Measurements from ENCODE around the gene HCN4.

The HCN4 gene

DNA sequence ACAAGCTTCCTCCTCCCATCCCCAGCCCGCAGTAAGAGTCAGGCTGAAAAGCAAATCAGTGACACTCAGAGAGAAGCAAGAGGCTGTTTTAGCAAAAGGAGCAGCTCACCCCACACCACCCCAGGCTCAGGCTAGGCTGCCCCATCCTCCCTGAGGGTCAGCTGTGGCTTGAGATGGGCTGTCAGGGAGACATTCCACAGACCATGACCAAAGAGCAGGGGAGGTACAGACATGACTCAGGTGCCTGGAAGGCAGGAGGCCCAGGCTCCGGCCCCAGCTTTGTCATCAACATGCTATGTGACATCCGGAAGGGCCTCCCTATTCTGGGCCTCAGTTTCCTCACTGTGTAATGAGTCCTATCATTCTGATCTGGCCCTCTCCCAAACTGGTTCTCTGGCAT lies 24.7 kb downstream of the HCN4 start:
- no peak for DNase-seq

DNA sequence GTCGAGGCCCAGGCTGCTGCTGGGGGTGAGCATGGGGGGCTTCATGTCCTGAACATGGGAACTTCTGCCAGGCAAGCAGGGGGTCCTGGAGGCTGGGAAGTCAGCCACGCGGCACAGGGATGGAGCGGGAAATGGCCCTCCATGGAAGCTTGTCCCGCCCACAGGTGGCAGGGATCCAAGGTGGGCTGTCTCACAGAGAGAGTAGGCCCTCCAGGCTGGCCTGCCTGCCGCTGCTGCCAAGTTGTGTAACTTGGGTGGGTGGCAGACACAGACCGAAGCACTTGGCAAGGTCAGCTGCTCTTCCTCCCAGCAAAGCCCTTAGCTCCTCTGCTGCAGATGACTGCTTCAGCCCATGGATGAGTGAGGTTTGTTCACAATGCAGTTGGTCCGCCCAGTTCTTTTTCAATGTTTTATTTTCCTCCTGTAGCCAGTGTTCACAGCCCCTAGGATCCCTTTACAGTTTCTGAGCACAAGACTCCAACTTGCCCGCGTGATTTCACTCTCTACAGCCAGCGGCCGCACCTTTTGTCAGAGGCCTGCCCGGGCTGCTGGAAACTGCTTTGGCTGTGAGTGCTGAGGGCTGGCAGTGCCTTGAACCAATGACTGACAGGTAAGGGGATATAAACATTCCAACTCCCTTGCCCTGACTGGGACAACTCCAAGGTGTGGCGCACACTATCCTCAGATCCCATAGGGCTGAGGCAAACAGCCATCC lies 26.7 kb downstream of the HCN4 start:
- DNase-seq, result no peak

DNA sequence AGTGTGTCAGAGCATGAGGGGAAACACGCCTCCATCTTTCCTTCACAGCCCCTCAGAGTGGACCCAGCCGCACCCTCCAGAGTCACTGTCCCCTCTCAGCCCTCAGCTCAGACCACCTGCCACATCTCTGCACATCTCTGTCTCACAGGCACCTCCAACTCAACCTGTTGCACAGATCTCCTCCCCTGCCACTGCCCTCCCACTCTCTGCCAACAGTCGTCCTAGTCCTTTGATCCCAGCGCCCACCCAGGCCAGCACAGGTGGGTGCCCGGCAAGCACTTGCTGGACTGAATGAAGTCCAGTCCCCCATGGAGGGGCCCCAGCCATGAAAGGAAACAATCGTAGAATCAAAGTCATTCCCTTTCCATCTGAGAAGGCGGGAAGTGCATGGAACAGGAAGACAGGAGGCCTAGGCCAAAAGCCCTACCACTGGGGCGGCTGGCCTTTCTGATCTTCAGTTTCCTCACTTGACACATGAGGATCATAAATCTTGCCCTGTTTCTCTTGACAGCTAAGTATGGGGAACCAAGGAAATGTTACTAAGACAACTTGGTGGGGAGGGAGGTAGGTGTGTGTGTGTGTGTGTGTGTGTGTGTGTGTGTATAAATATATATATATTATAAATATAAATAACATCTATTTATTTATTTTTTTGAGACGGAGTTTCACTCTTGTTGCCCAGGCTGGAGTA lies 28.1 kb downstream of the HCN4 start:
- DNase-seq, result no peak

DNA sequence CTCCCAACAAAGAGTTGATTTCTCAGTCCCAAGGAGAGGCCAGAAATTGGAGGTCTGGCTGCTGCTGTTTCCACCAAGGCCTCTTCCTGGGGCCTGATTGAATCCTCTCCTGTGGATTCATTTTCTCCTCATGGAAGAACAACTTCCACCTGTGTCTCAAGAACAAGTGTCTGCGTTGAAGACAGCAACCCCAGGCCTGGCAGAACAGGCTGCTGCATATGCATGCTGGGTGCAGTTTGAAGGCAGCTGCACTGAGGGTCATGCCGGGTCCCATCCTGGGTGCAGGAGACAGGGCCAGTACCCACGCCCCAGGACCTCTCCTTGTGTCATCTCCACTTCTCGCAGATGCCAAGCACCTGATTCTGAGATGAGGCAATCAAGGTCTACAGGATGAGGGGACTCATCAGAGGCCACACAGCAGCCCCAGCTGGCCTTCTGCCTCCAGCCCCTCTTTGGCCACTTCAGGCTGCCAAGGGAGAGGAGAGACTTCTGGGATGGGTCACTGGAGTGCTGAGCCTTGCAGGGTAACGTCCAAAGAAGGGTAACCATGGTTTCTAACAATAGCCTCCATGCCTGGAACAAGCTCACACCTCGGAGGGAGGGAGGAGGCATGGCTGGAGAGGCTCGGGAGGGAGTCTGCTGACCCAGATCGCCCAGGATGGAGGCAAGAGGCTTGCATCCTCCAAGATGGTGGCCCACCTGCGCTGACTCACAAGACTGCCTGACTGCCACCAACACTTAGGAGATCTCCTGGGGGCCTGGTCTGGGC lies 30.0 kb downstream of the HCN4 start:
- no peak for DNase-seq

DNA sequence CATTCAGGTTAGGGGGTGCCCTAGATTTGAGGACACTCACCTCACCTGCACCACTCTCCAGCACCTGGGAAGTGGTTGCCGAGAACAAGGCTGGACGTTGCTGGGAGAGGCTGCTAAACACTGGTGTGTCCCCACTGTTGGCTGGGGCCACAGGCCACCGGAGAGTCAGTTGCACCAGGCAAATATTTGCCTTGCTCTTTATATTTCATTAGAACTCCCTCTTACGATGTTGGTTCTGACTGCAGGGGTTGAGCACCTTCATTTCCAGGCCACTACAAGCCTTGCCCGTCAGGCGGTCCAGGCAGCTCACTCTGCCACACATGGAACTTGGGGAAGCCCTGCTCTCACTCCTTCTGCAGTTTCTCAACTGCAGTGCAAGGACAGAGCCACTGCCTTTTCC lies 30.7 kb downstream of the HCN4 start:
- no peak for DNase-seq

DNA sequence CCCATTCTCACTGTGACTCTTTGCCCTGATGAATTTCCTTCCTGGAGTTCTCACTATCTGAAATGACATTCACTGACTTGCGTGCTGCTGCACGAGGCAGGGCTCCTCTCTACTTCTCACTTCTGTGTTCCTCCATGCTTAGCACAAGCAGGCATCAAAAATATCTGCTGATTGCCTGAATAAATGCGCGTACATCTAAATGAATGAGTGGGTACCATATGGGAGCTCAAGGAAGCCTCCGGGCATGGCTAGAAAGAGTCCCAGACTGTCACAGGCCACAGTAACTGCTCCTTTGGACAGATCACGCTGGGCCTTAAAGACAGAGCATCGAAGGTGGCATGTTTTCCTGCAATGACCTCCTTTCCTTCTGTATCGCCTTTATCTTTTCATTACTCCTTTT lies 31.6 kb downstream of the HCN4 start:
- DNase-seq, result no peak

DNA sequence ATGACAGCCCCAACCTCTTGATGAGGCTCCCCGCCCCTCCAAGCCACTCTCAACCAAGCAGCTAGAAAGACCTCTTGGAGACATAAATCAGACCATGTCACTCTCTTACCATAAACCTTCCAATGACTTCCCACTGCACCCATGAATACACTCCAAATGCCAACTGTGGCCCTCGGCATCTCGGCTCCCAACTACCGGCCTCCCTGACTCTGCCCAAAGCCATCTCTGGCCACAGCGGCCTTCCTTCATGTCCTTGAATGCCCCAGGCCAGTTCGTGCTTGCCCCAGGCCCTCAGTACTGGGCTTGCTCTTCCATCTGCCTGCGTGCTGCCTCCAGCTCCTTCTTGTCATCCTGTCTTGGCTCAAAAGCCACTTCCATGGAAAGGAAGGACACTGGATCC lies 32.0 kb downstream of the HCN4 start:
- no peak for DNase-seq

DNA sequence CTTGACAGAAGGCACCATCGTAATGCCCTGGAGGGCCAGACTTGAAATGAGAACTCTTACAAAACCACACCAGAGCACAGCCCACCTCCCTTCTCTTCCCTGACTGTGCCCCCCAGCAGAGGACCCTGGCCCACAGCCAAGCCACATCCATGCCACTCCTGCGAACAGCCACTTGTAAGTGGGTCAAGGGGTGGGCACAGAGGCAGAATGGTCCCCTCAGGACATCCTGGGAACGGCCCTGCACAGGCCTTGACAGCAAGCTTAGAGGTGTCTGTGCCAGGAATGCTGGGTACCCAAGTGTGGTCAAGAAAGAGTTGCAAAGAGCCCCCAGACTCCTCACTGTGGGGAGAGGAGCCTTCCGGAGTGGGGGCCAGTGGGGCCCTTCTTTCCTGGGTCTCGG lies 33.3 kb downstream of the HCN4 start:
- no peak for DNase-seq

DNA sequence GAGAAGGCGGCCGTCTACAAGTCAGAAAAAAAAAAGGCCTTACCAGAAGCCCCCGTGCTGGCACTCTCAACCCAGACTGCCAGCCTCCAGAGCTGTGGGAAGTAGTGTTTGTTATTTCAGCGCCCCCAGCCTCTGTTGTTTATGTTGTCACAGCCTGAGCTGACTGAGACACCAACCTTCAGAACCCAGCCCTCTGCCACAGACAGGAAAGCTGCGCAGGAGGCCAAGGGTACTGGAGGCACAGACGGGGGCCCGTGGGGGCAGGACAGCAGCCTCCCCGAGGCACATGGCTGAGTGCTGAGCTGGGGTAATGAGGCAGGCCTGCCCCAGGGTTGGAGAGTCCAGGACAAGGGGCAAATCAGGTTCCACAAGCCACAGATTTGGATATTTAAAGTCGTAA lies 33.7 kb downstream of the HCN4 start:
- DNase-seq, result no peak

DNA sequence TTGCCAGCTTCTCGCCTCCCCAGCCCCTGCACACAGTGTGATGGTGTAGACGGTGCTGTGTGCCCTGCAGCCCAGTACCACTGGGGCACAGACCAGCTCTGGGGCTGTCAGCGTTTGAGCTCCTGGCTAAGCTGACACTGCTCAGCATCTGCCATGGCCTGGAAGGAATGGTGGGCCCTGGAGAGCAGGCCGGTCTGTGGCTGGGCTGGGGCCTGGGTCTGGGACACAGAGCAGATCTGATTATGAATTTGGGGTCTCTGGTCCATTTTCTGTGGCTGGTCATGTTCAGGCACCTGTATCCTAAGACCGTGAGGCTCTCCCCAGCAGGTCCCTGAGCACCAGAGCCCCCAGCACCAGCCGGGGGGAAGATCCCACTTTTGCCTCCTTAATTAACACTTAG lies 34.7 kb downstream of the HCN4 start:
- DNase-seq, result no peak

DNA sequence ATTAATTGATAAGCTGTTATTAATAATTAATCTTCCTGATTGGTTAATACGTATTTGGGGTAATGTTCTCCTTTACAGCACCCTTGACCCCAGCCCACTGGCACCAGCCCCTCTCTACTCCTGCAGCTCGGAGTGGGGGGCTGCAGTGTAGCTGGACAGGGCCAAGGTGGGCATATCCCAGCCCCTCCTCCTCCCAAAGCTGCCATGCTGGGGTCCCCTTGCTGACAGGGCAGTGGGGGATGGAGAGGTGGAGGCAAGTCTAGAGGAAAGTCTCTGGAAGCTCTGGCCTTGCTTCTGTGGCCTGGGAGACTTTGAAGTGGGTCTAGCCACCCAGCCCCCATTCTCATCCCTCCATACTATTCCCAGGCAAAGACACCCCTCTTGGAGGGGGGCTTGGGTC lies 35.8 kb downstream of the HCN4 start:
- DNase-seq, result no peak

DNA sequence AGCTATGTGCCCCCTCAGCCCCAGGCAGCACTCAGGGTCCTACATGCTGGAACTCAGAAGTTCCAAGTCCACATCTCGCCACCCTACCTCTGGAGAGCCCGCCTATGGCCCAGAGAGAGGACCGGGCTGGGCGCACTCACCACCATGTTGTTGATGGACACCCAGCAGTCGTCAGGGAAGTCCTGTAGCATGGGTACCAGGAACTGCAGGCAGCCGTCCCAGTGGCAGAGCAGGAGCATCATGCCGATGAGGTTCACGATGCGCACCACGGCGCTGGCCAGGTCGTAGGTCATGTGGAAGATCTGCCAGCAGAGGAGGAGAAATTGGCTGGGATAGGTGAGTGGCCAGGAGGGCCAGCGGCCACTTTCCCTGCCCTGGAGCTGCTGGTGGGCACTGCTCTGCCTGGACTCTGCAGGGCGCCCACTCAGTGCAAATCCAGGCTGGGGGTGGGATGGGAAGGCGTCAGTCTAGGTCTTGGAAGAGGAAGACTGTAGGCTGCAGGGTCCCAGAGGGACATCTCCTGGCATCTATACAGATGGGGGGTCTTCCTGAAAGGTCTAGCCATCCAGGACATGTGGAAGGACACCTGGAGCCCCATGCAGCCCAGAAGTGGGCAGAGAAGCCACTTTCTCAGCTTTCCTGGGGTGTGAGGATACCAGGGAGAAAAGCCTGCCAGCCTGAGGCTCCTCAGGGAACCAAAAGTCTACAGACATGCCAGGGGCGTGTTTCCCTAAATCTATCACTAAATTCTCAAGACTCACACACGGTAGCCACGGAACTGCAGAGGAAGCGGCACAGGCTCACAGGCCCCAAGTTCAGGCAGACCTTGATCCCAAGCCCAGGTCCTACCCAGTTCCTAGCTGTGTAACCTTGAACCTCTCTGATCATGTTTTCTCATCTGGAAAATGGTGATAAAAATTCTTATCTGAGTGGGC lies 36.5 kb downstream of the HCN4 start:
- DNase-seq, result no peak

DNA sequence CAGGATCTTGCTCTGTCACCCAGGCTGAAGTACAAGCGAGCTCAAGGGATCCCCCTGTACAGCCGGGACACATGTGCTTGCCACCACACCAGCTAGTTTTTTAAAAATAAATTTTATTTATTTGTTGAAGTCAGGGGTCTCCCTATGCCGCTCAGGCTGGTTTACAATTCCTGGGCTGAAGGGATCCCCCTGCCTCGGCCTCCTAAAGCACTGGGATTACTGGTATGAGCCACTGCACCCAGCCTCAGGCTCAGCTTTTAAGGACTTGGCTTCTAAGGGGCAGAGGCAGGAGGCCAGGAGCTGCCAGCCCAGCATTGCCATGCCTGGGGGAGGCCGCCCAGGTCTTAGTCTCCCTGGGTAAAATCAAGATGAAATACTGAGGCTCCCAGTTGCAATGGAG lies 37.3 kb downstream of the HCN4 start:
- DNase-seq, result no peak

DNA sequence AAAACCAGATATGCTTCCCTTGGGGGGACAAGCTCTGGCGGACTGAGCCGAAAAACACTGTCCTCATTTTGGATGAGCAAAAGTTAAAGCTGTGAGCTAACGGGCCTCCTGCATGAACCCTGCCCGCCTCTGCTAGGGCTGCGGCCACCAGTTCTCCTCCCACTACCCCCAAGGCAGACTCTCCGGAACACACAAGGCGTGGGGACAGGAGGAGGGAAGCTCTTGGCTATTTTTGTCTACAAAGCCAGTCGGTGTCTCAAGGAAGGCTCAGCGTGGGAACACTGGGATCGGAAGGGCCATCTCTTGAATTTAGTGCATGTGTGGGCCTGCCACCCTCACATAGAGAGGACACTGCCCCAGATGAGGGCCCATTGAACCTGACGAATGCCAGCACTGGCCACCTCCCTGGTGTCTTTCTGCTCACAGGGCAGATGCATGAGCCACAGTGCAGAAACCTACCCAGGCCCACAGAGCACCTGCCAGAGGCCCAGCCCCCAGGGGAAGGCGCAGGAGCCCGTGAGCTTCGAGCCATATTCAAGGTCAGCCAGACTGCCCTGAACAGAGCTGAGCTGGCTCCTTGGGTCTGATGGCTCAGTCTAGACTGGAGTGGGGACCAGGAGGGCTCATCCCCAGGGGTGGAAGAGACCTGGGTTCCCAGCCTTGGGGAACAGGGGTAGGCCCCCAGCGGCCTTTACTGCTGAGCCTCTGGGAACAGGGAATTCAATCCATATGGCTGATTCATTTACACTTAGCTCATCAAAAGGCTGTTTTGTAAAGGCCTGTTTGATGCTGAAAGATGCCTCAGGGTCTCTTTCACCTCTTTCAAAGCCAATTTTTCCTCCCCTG lies 38.3 kb downstream of the HCN4 start:
- DNase-seq, result no peak

DNA sequence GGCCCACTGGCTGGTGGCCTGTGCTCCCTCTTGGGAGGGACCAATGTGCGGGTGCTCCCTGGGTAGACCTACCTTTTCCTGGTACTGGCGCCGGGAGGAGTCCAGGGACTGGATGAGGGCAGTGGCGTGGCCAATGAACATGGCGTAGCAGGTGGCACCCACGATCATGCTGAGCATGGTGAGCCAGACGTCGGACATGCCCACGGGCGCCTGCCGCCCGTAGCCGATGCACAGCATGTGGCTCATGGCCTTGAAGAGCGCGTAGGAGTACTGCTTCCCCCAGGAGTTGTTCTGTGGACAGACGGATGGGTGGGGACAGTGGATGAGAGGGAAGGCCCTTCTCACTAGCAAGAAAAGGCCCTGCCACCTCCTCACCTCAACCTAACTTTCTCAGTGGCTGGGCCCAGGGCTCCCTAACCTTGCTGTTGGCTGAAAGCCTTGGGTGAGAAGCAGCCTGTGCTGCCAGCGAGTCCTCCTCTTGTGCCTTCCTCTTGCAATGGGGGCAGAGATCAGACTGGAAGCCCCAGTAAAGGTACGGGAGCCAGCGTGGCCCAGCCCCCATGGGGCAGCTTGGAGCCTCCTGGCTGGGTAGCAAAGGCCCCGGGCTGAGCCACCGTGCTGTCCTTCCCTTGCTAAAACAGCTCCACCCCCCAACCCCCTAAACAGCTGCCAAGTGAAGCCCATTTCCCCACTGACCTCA lies 39.1 kb downstream of the HCN4 start:
- no peak for DNase-seq

DNA sequence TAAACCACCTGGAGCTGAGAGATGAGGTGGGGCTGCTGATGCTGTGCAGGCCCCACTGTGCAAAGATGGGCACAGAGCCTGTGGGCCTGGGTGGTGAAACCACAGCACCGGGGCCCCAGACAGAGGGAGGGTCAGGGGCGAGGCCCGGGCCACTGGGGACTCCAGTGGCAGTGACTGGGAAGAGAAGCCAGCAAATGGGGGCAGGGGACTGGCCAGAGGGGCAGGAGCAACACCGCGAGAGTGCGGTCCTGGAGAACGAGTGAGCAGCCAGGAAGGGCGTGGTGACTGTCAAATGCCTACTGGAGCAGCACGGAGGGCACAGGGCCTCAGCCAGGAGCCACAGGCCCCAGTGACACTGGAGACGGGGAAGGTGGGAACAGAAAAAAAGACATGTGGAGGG lies 39.8 kb downstream of the HCN4 start:
- DNase-seq, result no peak

DNA sequence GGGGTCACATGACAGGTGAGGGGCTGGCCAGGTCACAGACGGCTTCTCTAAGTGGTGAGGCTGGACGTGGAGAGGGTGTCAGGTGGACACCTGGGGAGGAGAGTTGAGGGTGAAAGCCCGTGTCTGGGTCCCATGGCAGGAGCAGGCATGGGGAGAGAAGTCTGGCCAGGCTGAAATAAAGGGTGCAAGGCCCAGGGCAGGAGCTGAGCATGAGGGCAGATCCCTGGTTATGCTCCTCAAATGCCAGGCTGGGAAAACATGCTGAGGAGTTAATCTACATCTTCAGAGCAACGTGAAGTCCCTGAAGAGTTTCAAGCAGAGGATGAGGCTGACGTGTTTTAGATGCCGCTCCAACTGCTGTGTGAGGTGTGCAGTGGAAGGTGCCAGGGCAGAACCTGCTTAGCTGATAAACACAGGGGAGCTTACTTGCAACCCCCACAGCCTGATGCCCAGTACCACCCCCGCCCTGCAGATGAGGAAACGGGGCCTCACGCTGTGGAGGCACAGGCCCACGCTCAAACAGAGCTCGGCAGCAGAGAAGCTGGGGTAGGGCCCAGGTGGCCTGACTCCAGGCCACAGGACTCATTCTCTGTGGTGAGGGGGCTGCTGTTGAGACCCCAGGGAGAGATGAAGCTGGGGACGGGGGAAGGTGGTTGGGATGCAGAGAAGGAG lies 40.5 kb downstream of the HCN4 start:
- DNase-seq, result no peak

DNA sequence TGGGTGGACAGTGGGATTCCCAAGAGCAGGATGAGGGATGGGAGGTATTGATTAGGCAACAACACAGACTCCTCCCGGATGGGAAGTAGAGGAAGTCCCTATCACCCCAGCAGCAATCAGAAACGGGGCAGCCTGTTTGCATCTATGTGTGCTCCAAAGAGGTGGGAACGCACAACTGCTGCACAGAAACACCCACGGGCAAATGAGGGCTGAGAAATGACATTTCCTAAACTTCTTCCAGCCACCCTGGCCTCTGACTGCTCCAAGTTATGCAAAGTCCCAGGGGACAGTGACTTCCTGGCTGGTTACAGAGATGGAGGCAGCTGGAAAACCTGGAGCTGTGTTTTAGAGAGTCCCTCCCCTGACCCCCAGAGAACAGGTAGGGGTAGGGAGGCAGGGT lies 42.6 kb downstream of the HCN4 start:
- no peak for DNase-seq

DNA sequence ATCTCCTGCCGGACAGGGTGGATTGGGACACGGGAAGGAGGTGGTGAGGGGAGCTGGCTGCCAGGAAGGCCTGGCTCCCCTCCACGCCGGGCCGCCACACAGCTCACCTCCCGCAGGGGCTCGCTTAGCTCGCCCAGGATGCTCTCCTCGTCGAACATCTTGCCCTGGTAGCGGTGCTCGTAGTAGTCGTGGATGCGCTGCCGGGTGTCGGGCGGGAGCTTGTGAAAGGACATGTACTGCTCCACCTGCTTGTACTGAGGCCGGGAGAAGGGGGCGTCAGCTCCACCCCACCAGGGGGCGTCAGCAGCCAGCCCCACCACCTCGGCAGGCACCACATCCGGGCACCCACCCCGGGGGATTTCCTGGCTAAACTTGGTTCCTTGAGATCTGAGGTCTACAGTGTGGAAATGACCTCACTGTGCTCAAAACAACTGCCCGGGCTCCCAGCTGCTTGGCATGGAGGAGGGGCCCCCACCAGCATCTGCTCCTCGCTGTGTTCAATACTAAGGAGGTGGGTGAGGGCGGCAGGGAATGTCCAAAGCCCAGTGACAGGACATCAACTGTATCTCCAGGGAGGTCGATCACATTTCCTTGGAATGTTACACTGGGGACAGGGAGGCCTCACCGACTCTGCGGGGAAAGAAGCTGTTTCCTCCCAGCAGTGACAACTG lies 43.4 kb downstream of the HCN4 start:
- DNase-seq, result no peak

DNA sequence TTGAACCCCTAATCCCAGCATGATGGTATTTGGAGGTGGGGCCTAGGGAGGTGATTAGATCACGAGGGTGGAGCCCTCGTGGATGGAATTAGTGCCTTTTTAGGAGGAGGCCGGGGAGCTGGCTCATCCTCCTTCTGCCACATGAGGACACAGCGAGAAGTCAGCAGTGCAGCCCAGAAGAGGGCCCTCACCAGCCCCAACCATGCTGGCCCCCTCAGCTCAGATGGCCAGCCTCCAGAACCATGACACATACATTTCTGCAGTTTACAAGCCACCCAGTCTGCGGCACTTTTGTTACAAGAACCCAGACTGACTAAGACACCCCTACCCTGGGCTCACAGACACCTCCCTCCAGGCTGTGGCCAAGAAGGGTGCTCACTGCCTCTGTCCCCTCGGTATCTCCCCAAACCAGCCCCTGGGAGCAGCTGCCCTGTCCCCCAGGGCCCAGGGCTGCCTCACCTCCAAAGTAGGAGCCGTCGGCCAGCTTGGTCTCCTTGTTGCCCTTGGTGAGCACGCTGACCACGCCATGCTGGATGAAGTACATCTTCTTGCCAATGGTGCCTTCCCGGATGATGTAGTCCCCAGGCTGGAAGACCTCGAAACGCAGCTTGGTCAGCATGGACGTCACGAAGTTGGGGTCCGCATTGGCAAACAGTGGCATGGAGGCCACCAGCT lies 44.1 kb downstream of the HCN4 start:
- DNase-seq, result no peak
